CD4-positive, alpha-beta T cell (primary cell): Measurements from ENCODE around the gene EGLN1. TPM values are rescaled to one million over a fixed set of nuclear protein-coding genes. Genes with fewer than 3 reads are reported as not detected.
A peak's percentile ranks its signal among the peaks of the same experiment; 100 is the strongest.

Source experiments
- ATAC-seq: fragments of 200-7000 bp; cut with Tn5 transposase; one replicate; pipeline ENCODE4 v1.10.0; 2022; ENCODE audit warnings: mild to moderate bottlenecking; ENCODE audit not compliant: poor library complexity
- CTCF ChIA-PET: fragments of 350-600 bp; sonication (Branson Sonifier 250); formaldehyde crosslinking; loops from one replicate; lab custom pipeline; 2021; ENCODE audit warnings: antibody characterized with exemption, inconsistent platforms; lab: Charles Lee
- POLR2A ChIA-PET: fragments of 350-600 bp; sonication (Branson Sonifier 250); formaldehyde crosslinking; loops from one replicate; lab custom pipeline; 2021; ENCODE audit warnings: antibody characterized with exemption, inconsistent platforms; lab: Charles Lee
- DNase-seq, 14 experiments: peaks; one replicate each; pipeline ENCODE4 v3.0.0-alpha.2; 2013 to 2020; ENCODE audit warnings: mixed read lengths in 2 of 14
- H3K27ac ChIP-seq, 2 donors: one replicate each; pipeline versions ENCODE4 v1.5.1 to v1.7.0; 2013; ENCODE audit warnings: low read length in 2 of 2, low read depth in 1 of 2, mild to moderate bottlenecking in 1 of 2
- H3K27me3 ChIP-seq, 2 experiments: 1 replicate in 1 of 2; 2 replicates in 1 of 2; pipeline versions ENCODE4 v1.6.1 to v1.7.0; 2013; ENCODE audit warnings: low read length in 2 of 2, control low read depth in 1 of 2, mild to moderate bottlenecking in 1 of 2, moderate library complexity in 1 of 2; ENCODE audit not compliant: insufficient read depth in 2 of 2, control insufficient read depth in 1 of 2
- H3K36me3 ChIP-seq: one replicate; pipeline ENCODE4 v1.6.1; 2013; ENCODE audit warnings: low read length, control low read depth; ENCODE audit not compliant: insufficient read depth
- H3K4me1 ChIP-seq: one replicate; pipeline ENCODE4 v1.6.1; 2013; ENCODE audit warnings: low read length, control low read depth; ENCODE audit not compliant: insufficient read depth
- H3K4me3 ChIP-seq: one replicate; pipeline ENCODE4 v1.5.1; 2013; ENCODE audit warnings: mild to moderate bottlenecking, low read length, moderate library complexity
- H3K9me3 ChIP-seq, 2 experiments: 1 replicate in 1 of 2; 2 replicates in 1 of 2; pipeline versions ENCODE4 v1.6.1 to v1.7.0; 2013; ENCODE audit warnings: low read length in 2 of 2, mild to moderate bottlenecking in 2 of 2, control low read depth in 1 of 2, moderate library complexity in 1 of 2; ENCODE audit not compliant: control insufficient read depth in 1 of 2, insufficient read depth in 1 of 2
- H3K27ac Mint-ChIP-seq: one replicate; pipeline ENCODE4 v1.8.0; 2020; ENCODE audit warnings: mixed read lengths
- H3K27me3 Mint-ChIP-seq: one replicate; pipeline ENCODE4 v1.8.0; 2021; ENCODE audit warnings: mixed read lengths
- H3K36me3 Mint-ChIP-seq: one replicate; pipeline ENCODE4 v1.8.0; 2021; ENCODE audit warnings: low read depth, mixed read lengths
- H3K4me1 Mint-ChIP-seq: one replicate; pipeline ENCODE4 v1.8.0; 2021; ENCODE audit warnings: low read depth, mixed read lengths
- H3K4me3 Mint-ChIP-seq: one replicate; pipeline ENCODE4 v1.8.0; 2020; ENCODE audit warnings: mild to moderate bottlenecking, mixed read lengths
- H3K9me3 Mint-ChIP-seq: one replicate; pipeline ENCODE4 v1.8.0; 2020; ENCODE audit warnings: mixed read lengths
- CTCF ChIP-seq: fragments of 200-600 bp; IDR thresholded peaks from one replicate; pipeline ENCODE4 v1.8.0; 2022; ENCODE audit warnings: antibody characterized with exemption, mild to moderate bottlenecking
- intact Hi-C, 2 experiments: fragments of 100-400 bp; cut with DNase I in 1 of 2; cut with micrococcal nuclease in 1 of 2; formaldehyde crosslinking; loops; one replicate each; pipeline versions ENCODE4 v1.15.1 to v1.9.0; 2023 to 2025; cut with DNase I, micrococcal nuclease
- total RNA-seq, 174 experiments: library from RNA in 2 of 174; stranded (reverse) in 2 of 174; gene quantifications; one replicate each; pipeline ENCODE4 v1.2.3 and lab custom pipeline; 2021 to 2026

The EGLN1 gene
- total RNA-seq, 2 experiments from 2014 or later: 8.2 to 9.4 TPM

GRCh38 chr1:231364192-231364591, 57.9 kb downstream of the EGLN1 start:
- peaks cover 4% of the 10 kb centered on the region for H3K4me1 Mint-ChIP-seq
- POLR2A ChIA-PET: interaction anchor here (4.1 kb wide), 1 partner anchor 26 kb away, joined by 16 read pairs; the partner anchor contains the start of genes EXOC8 and SPRTN
- no peaks in the 10 kb centered on the region for H3K9me3 Mint-ChIP-seq
- Histone ChIP-seq H3K4me1 (no peaks in the 10 kb centered on the region), H3K4me3 (no peak overlapping the region), H3K9me3 (no peaks in the 10 kb centered on the region), H3K36me3 (peaks cover 17% of the 10 kb centered on the region), H3K27me3 (no peaks in the 10 kb centered on the region), H3K27ac (no peak overlapping the region)
- intact Hi-C loops: no loop called here
- no peak for TF ChIP-seq CTCF
- no peak overlapping the region for H3K4me3 Mint-ChIP-seq
- peaks cover 55% of the 10 kb centered on the region for H3K36me3 Mint-ChIP-seq
- DNase-seq (no peak), ATAC-seq (no peak)
- no peak overlapping the region for H3K27ac Mint-ChIP-seq
- H3K27me3 Mint-ChIP-seq: no peaks in the 10 kb centered on the region
- CTCF ChIA-PET: no interaction called here

GRCh38 chr1:231363624-231364023, 58.5 kb downstream of the EGLN1 start:
- no peak overlapping the region for H3K4me3 Mint-ChIP-seq
- DNase-seq (no peak), ATAC-seq (no peak)
- H3K36me3 Mint-ChIP-seq: peaks cover 51% of the 10 kb centered on the region
- H3K27me3 Mint-ChIP-seq: no peaks in the 10 kb centered on the region
- H3K9me3 Mint-ChIP-seq: no peaks in the 10 kb centered on the region
- Histone ChIP-seq H3K9me3 (no peaks in the 10 kb centered on the region), H3K27me3 (no peaks in the 10 kb centered on the region), H3K4me1 (no peaks in the 10 kb centered on the region), H3K4me3 (no peak overlapping the region), H3K36me3 (peaks cover 13% of the 10 kb centered on the region), H3K27ac (no peak overlapping the region)
- intact Hi-C loops: no loop called here
- peaks cover 4% of the 10 kb centered on the region for H3K4me1 Mint-ChIP-seq
- H3K27ac Mint-ChIP-seq: peak overlapping the region; percentile 41
- ChIA-PET POLR2A (interaction anchor here (4.1 kb wide), 1 partner anchor 26 kb away, joined by 16 read pairs; the partner anchor contains the start of genes EXOC8 and SPRTN), CTCF (no interaction called here)
- no peak for TF ChIP-seq CTCF

- intact Hi-C loops: no loop called here
- H3K27me3 ChIP-seq: no peaks in the 10 kb centered on the region
- CTCF ChIA-PET: interaction anchor here (0.7 to 1.2 kb wide), 2 partner anchors 165 to 241 kb away, joined by 3 read pairs; no protein-coding TSS in a partner anchor
- H3K4me1 ChIP-seq: no peaks in the 10 kb centered on the region
- Mint-ChIP-seq H3K27ac (no peak overlapping the region), H3K36me3 (peaks cover 48% of the 10 kb centered on the region), H3K9me3 (no peaks in the 10 kb centered on the region), H3K27me3 (no peaks in the 10 kb centered on the region), H3K4me3 (no peak overlapping the region), H3K4me1 (peaks cover 11% of the 10 kb centered on the region)
- H3K9me3 ChIP-seq: no peaks in the 10 kb centered on the region
- POLR2A ChIA-PET: interaction anchor here (1.6 to 4.1 kb wide), 2 partner anchors 24 to 59 kb away, joined by 6 to 16 read pairs; partner anchors contain the start of genes EGLN1, EXOC8 and SPRTN
- no peak overlapping the region for H3K4me3 ChIP-seq
- DNase-seq: no peak
- H3K27ac ChIP-seq: no peak overlapping the region
- ATAC-seq: no peak
- no peak for TF ChIP-seq CTCF
- H3K36me3 ChIP-seq: peaks cover 10% of the 10 kb centered on the region
Observed at GRCh38 chr1:231362325-231362724, 59.8 kb downstream of the EGLN1 start.
